HepG2 (cell line): Measurements from ENCODE around the gene PLXNB2. TPM values are rescaled to one million over a fixed set of nuclear protein-coding genes. Genes with fewer than 3 reads are reported as not detected.
A peak's percentile ranks its signal among the peaks of the same experiment; 100 is the strongest.

Source experiments
- ATAC-seq: fragments of 200-7000 bp; cut with Tn5 transposase; 3 replicates; pipeline ENCODE4 v1.9.1; 2020; ENCODE audit warnings: mild to moderate bottlenecking, moderate library complexity
- BruUV-seq: library from RNA; stranded (reverse); fragments of 400-500 nt; replicated peaks from 2 replicates; lab custom pipeline; 2021; lab: Mats Ljungman, UMichigan
- CTCF ChIA-PET: fragments of 300-600 bp; formaldehyde crosslinking; extraction: SDS; loops from one replicate; lab custom pipeline; 2021; ENCODE audit warnings: low total read pairs, inconsistent platforms, low intra/inter-chr PET ratio; lab: Yijun Ruan, JAX
- POLR2A ChIA-PET: fragments of 350-600 bp; sonication (Branson Sonifier 250); formaldehyde crosslinking; loops from one replicate; lab custom pipeline; 2020; ENCODE audit warnings: antibody characterized with exemption, inconsistent platforms; lab: Yijun Ruan, JAX
- DNase-seq: peaks from one replicate; pipeline ENCODE4 v3.0.0-alpha.2; 2015; ENCODE audit warnings: low spot score
- FAIRE-seq: peaks from 3 replicates; lab custom pipeline; 2011; peaks lifted over from hg19 to GRCh38; lab: Jason Lieb, UNC
- H2AFZ ChIP-seq: one replicate; pipeline ENCODE4 v1.6.1; 2011; ENCODE audit warnings: low read length, inconsistent platforms
- H3K27ac ChIP-seq: fragments of 300-600 bp; 3 replicates; pipeline ENCODE4 v1.8.0; 2011; ENCODE audit warnings: mixed run types, mild to moderate bottlenecking, mixed read lengths, low read length, inconsistent platforms; ENCODE audit not compliant: insufficient read depth; ENCODE audit errors: extremely low read length
- H3K27me3 ChIP-seq, 2 experiments: fragments of 200-600 bp in 1 of 2; 2 replicates in 1 of 2; 3 replicates in 1 of 2; pipeline versions ENCODE4 v1.6.0 to v1.8.0; 2011; ENCODE audit warnings: low read length in 2 of 2, mild to moderate bottlenecking in 2 of 2, moderate library complexity in 2 of 2, inconsistent platforms in 1 of 2; ENCODE audit not compliant: insufficient read depth in 2 of 2, control insufficient read depth in 1 of 2
- H3K36me3 ChIP-seq, 2 experiments: fragments of 200-600 bp in 1 of 2; replicated peaks in 1 of 2; 2 replicates in 1 of 2; 3 replicates in 1 of 2; pipeline versions ENCODE4 v1.5.1 to v1.8.0; 2011; ENCODE audit warnings: low read length in 2 of 2, inconsistent platforms in 1 of 2; ENCODE audit not compliant: insufficient read depth in 2 of 2, control insufficient read depth in 1 of 2
- H3K4me1 ChIP-seq: 2 replicates; pipeline ENCODE4 v1.5.1; 2012; ENCODE audit warnings: low read length, inconsistent platforms; ENCODE audit not compliant: insufficient read depth
- H3K4me2 ChIP-seq: 2 replicates; pipeline ENCODE4 v1.6.0; 2011; ENCODE audit warnings: low read depth, low read length, inconsistent platforms
- H3K4me3 ChIP-seq, 3 experiments: fragments of 200-600 bp in 1 of 3; sonication (generic), shearing (Covaris generic) in 1 of 3; replicated peaks in 1 of 3; 2 replicates each; pipeline ENCODE4 v1.5.1; 2011 to 2016; ENCODE audit warnings: low read length in 3 of 3, inconsistent platforms in 2 of 3, low read depth in 2 of 3, mild to moderate bottlenecking in 2 of 3, control low read depth in 1 of 3, mixed read lengths in 1 of 3; ENCODE audit not compliant: insufficient read depth in 1 of 3
- H3K79me2 ChIP-seq: one replicate; pipeline ENCODE4 v1.6.1; 2011; ENCODE audit warnings: low read length, inconsistent platforms; ENCODE audit not compliant: insufficient read depth
- H3K9ac ChIP-seq: 2 replicates; pipeline ENCODE4 v1.6.0; 2011; ENCODE audit warnings: mild to moderate bottlenecking, low read depth, low read length, inconsistent platforms; ENCODE audit not compliant: insufficient read depth
- H3K9me3 ChIP-seq: 2 replicates; pipeline ENCODE4 v1.5.1; 2012; ENCODE audit warnings: mild to moderate bottlenecking, low read length
- H4K20me1 ChIP-seq: 2 replicates; pipeline ENCODE4 v1.6.0; 2011; ENCODE audit warnings: inconsistent platforms, mild to moderate bottlenecking, low read length, moderate library complexity; ENCODE audit not compliant: insufficient read depth
- ARID4A ChIP-seq: sonication (generic); formaldehyde crosslinking; IDR thresholded peaks from 2 replicates; pipeline ENCODE4 v1.5.0; 2020; ENCODE audit warnings: mild to moderate bottlenecking, missing genetic modification reagents, borderline replicate concordance
- STAT6 ChIP-seq: sonication (generic); formaldehyde crosslinking; IDR thresholded peaks from 2 replicates; pipeline ENCODE4 v1.4.0; 2020; ENCODE audit warnings: missing genetic modification reagents, mild to moderate bottlenecking, borderline replicate concordance
- ZNF687 ChIP-seq: sonication (generic); formaldehyde crosslinking; IDR thresholded peaks from 2 replicates; pipeline ENCODE4 v1.5.1; 2020; ENCODE audit warnings: mild to moderate bottlenecking, missing genetic modification reagents, moderate library complexity
- ZNF770 ChIP-seq: sonication (generic); formaldehyde crosslinking; IDR thresholded peaks from 2 replicates; pipeline ENCODE4 v1.5.0; 2020; ENCODE audit warnings: mild to moderate bottlenecking, missing genetic modification reagents
- WGBS: methylation state at CpG from one replicate; pipeline ENCODE4 v1.1.6; 2017; ENCODE audit warnings: low lambda C conversion rate; 5-methylcytosine and 5-hydroxymethylcytosine counted together
- in situ Hi-C: cut with HindIII; loops from 2 replicates; pipeline ENCODE4 v1.10.0; 2017; ENCODE audit warnings: low pct_unique_long_range_greater_than_20kb; ENCODE audit not compliant: extremely low pct_ligation_motif_present
- intact Hi-C: fragments of 100-400 bp; cut with micrococcal nuclease; formaldehyde crosslinking; loops from one replicate; pipeline ENCODE4 v1.10.0; 2022; ENCODE audit not compliant: unreplicated experiment
- polyA plus RNA-seq, 8 experiments: library from polyadenylated mRNA; depleted of rRNA in 3 of 8; stranded (reverse) in 7 of 8; unstranded in 1 of 8; fragments of >200 nt; fragmentation: Illumina TruSeq in 4 of 8; extraction: Trizol in 4 of 8; gene quantifications; 2 replicates each; pipeline versions ENCODE4 v1.2.1 to v1.2.3, GENCODE V29; 2011 to 2016; ENCODE audit warnings: low read depth in 4 of 8, missing spikeins in 1 of 8, mixed read lengths in 1 of 8; ENCODE audit not compliant: insufficient read depth in 1 of 8
- total RNA-seq, 5 experiments: library from RNA; depleted of rRNA; stranded (reverse); fragments of >200 nt; fragmentation: Illumina TruSeq; extraction: Trizol; gene quantifications; 2 replicates each; pipeline ENCODE4 v1.2.3, GENCODE V29; 2016; ENCODE audit warnings: low read depth in 1 of 5

Gene PLXNB2
- total and polyA plus RNA-seq, 2 of the 13 experiments (the other 11 are each of a cell fraction or from before 2014, with no cell fraction given), result 32.6 to 68.9 TPM

GRCh38 chr22:50325444-50326224 lies 18.2 kb upstream of the PLXNB2 start (continued):
- peak; percentile 27; the same call in 1 of the 2 replicates for TF ChIP-seq ZNF770
- no peak for TF ChIP-seq ARID4A (CRISPR knock-in tag)
- TF ChIP-seq, all 625 proteins: peak for 2

- no peaks in the 10 kb centered on the region for H3K79me2 ChIP-seq
- H3K27me3 ChIP-seq, result no peaks in the 10 kb centered on the region; a peak in 2 of 5 replicates
- CTCF ChIA-PET, result no interaction called here
- BruUV-seq, result no TSS peak
- WGBS, result 100% methylated on average over 5 of the region's 5 CpGs
- no peak overlapping the region for H2AFZ ChIP-seq
- H3K4me2 ChIP-seq, result no peak overlapping the region
- H3K9me3 ChIP-seq, result no peaks in the 10 kb centered on the region
- no peak overlapping the region for H3K9ac ChIP-seq
- POLR2A ChIA-PET, result interaction anchor here (1.2 to 3.8 kb wide), 3 partner anchors 14 to 30 kb away, joined by 3 to 18 read pairs (median 8); no protein-coding TSS in a partner anchor
- ATAC-seq (no peak), FAIRE-seq (no peak), DNase-seq (no peak)
- H3K27ac ChIP-seq, result no peak overlapping the region
- intact Hi-C loops, result loop anchor here (2.0 kb wide), 1 partner anchor 15 kb away; no protein-coding TSS in a partner anchor
- no peaks in the 10 kb centered on the region for H3K36me3 ChIP-seq
- peaks cover 80% of the 10 kb centered on the region for H3K4me1 ChIP-seq
- no peak overlapping the region for H3K4me3 ChIP-seq
- no peaks in the 10 kb centered on the region for H4K20me1 ChIP-seq
- in situ Hi-C loops, result no loop called here
- TF ChIP-seq STAT6 (CRISPR knock-in tag), result no peak
- TF ChIP-seq ZNF687, result 0 out of 2 replicates have a peak, but pooled peaks have one; percentile 8
Measured at GRCh38 chr22:50323900-50324299, 16.5 kb upstream of the PLXNB2 start.
